Natural killer cell treated with Interleukin-12 subunit alpha and Interleukin-12 subunit beta and Interleukin-15 and Interleukin-18, amount 100 ng/mL, for 72 hours (primary cell): ENCODE measurements around the gene MRPL51. TPM values are rescaled to one million over a fixed set of nuclear protein-coding genes. Genes with fewer than 3 reads are reported as not detected.

Source experiments
- ATAC-seq, 2 donors: fragments of 150-1000 bp; cut with Tn5 transposase in 1 of 2; sonication (Bioruptor Pico), chemical (Tn5 transposase) in 1 of 2; 2 replicates each; pipeline ENCODE4 v1.10.0; 2021
- DNase-seq: peaks from one replicate; pipeline ENCODE4 v3.0.0; 2022; ENCODE audit warnings: low spot score
- H3K27ac Mint-ChIP-seq, 2 donors: 1 replicate in 1 of 2; 2 replicates in 1 of 2; pipeline ENCODE4 v1.8.0; 2022; ENCODE audit warnings: mixed read lengths in 2 of 2, mild to moderate bottlenecking in 1 of 2, moderate library complexity in 1 of 2
- H3K27me3 Mint-ChIP-seq, 2 donors: 1 replicate in 1 of 2; 2 replicates in 1 of 2; pipeline ENCODE4 v1.8.0; 2022; ENCODE audit warnings: mixed read lengths in 2 of 2
- H3K36me3 Mint-ChIP-seq: one replicate; pipeline ENCODE4 v1.8.0; 2022; ENCODE audit warnings: mixed read lengths
- H3K4me1 Mint-ChIP-seq, 2 donors: 1 replicate in 1 of 2; 2 replicates in 1 of 2; pipeline ENCODE4 v1.8.0; 2022; ENCODE audit warnings: low read depth in 2 of 2, mixed read lengths in 2 of 2, mild to moderate bottlenecking in 1 of 2
- H3K4me3 Mint-ChIP-seq: one replicate; pipeline ENCODE4 v1.8.0; 2022; ENCODE audit warnings: mixed read lengths
- H3K9me3 Mint-ChIP-seq: 2 replicates; pipeline ENCODE4 v1.8.0; 2022; ENCODE audit warnings: mixed read lengths
- total RNA-seq, 2 donors: library from RNA; stranded (reverse); gene quantifications; one replicate each; pipeline ENCODE4 v1.2.3, GENCODE V29; 2022

The MRPL51 gene
- total RNA-seq, 2 donors from 2014 or later: 200 to 217 TPM

GRCh38 chr12:6452245-6452943 lies 40.7 kb downstream of the MRPL51 start:
- Mint-ChIP-seq H3K36me3 (peaks cover 11% of the 10 kb centered on the region), H3K9me3 (no peaks in the 10 kb centered on the region), H3K27ac (peak overlapping the region; percentile 100), H3K4me3 (peak overlapping the region; percentile 100), H3K4me1 (peaks cover 34 to 38% of the 10 kb centered on the region in 2 donors), H3K27me3 (no peaks in the 10 kb centered on the region)
- no peak for DNase-seq
- peak; percentile 3 to 31 for ATAC-seq

- DNase-seq (peak; percentile 91), ATAC-seq (peak; percentile 91 to 95)
- Mint-ChIP-seq H3K27ac (peak within 1 kb of the TSS; percentile 100), H3K36me3 (peaks cover 11% of the 10 kb centered on the region), H3K9me3 (no peaks in the 10 kb centered on the region), H3K4me3 (peak within 1 kb of the TSS; percentile 100), H3K27me3 (no peaks in the 10 kb centered on the region), H3K4me1 (peaks cover 34 to 38% of the 10 kb centered on the region in 2 donors)
Observed at GRCh38 chr12:6451348-6452244, 41.5 kb downstream of the MRPL51 start, which contains the start of gene TAPBPL. Gene TAPBPL (plus strand): TSS chr12:6452042. CDS start chr12:6452249, 207 bp downstream.

- no peaks in the 10 kb centered on the region for H3K27me3 Mint-ChIP-seq
- peak; percentile 1 to 9 for ATAC-seq
- peak overlapping the region; percentile 100 for H3K4me3 Mint-ChIP-seq
- peak overlapping the region; percentile 100 for H3K27ac Mint-ChIP-seq
- H3K36me3 Mint-ChIP-seq: peaks cover 11% of the 10 kb centered on the region
- H3K4me1 Mint-ChIP-seq: peaks cover 34 to 38% of the 10 kb centered on the region in 2 donors
- no peaks in the 10 kb centered on the region for H3K9me3 Mint-ChIP-seq
- DNase-seq: no peak
Observed at GRCh38 chr12:6450869-6451347, 42.2 kb downstream of the MRPL51 start.

DNA sequence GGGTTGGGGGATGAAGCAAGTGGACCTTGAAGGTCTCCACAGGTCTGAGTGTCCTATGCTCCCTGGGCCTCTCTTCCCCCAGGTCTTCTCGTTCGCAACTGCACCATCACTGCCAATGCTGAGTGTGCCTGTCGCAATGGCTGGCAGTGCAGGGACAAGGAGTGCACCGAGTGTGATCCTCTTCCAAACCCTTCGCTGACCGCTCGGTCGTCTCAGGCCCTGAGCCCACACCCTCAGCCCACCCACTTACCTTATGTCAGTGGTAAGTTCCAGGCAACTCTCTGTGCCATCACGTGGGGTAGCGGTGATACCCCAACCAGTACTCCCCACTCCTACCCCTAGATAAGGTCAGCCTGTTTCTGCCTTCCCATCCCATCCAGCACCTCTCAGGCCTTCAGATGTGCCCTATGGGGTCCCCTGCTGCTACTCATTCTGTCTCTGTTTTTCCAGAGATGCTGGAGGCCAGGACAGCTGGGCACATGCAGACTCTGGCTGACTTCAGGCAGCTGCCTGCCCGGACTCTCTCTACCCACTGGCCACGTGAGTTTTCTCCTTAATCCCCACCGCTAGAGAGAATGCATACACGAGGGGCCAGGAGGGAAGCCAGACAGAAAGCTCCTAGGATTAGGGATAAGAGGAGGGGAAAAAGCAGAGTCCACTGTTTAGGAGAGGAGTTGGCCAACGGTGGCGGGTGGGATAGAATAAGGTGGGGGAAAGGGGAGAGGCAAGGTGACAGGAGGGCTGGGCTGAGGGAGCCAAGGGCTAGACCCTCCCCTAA lies 42.8 kb downstream of the MRPL51 start:
- H3K27ac Mint-ChIP-seq: peak overlapping the region; percentile 100
- peaks cover 10% of the 10 kb centered on the region for H3K36me3 Mint-ChIP-seq
- peaks cover 34 to 38% of the 10 kb centered on the region in 2 donors for H3K4me1 Mint-ChIP-seq
- H3K9me3 Mint-ChIP-seq: no peaks in the 10 kb centered on the region
- DNase-seq: no peak
- no peak for ATAC-seq
- H3K27me3 Mint-ChIP-seq: no peaks in the 10 kb centered on the region
- H3K4me3 Mint-ChIP-seq: peak overlapping the region; percentile 100

DNA sequence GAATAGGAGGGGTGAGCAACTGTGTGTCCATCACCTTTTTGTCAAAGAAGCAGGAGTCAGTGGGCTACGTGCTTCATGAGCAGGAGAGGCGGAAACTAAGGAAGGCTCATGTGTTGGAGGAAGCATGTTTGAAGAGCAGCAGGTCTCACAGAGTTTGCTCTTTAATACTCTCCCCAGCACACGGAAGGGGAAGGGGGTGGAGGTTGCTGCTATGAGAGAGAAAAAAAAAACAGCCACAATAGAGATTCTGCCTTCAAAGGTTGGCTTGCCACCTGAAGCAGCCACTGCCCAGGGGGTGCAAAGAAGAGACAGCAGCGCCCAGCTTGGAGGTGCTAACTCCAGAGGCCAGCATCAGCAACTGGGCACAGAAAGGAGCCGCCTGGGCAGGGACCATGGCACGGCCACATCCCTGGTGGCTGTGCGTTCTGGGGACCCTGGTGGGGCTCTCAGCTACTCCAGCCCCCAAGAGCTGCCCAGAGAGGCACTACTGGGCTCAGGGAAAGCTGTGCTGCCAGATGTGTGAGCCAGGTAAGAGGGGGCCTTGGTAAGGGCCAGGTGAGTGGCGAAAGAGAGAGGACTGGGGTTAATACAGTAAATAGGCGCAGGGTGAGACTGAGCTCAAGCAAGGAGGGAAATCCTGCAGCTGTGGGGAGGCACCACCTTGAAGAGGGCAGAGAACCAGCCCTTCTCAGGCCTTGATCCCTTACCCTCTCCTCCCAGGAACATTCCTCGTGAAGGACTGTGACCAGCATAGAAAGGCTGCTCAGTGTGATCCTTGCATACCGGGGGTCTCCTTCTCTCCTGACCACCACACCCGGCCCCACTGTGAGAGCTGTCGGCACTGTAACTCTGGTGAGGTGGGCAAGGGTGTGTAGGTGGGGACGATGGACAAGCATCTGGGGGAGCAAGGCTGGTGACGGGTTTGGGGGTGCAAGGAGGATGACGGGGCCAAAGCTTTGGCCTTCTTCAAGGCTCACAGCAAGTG lies 48.1 kb downstream of the MRPL51 start, which contains the start of gene CD27:
Gene CD27, plus strand, starts transcription at position 252 of the 985 bp plus-strand sequence. Its CDS starts 141 bp downstream, at position 393.
- H3K4me1 Mint-ChIP-seq: peaks cover 10 to 18% of the 10 kb centered on the region in 2 donors
- no peak for ATAC-seq
- peak within 1 kb of the TSS; percentile 68 to 82 for H3K27ac Mint-ChIP-seq
- no peaks in the 10 kb centered on the region for H3K27me3 Mint-ChIP-seq
- no peak for DNase-seq
- H3K4me3 Mint-ChIP-seq: peak within 1 kb of the TSS; percentile 58
- H3K36me3 Mint-ChIP-seq: no peaks in the 10 kb centered on the region
- H3K9me3 Mint-ChIP-seq: no peaks in the 10 kb centered on the region

DNA sequence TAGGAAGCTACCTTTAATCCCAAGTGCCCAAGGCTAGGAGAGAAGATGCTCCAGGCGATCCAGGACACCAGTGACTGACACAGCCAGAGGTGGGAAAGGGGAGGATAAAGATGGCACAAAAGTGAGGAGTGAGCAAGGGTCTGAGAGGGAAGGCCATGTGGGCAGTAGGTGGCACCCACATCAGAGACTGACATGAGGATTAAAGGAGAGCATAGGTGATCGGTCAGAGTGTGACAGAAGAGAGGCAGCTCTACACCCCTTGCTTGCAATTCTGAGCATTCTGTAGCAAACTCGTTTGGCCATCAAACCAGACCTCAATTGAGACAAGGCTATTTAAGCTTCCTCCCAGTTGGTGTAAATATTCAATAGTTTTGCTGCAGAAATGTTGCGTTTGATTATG lies 49.0 kb downstream of the MRPL51 start:
- Mint-ChIP-seq H3K9me3 (no peaks in the 10 kb centered on the region), H3K27me3 (no peaks in the 10 kb centered on the region), H3K4me3 (peak overlapping the region; percentile 58), H3K4me1 (peaks cover 10 to 18% of the 10 kb centered on the region in 2 donors), H3K36me3 (no peaks in the 10 kb centered on the region), H3K27ac (peak overlapping the region; percentile 68 to 82)
- DNase-seq (no peak), ATAC-seq (no peak)

- ATAC-seq (peak; percentile 75 to 81), DNase-seq (no peak)
- Mint-ChIP-seq H3K27me3 (no peaks in the 10 kb centered on the region), H3K4me3 (peak overlapping the region; percentile 58), H3K9me3 (no peaks in the 10 kb centered on the region), H3K4me1 (peaks cover 10 to 18% of the 10 kb centered on the region in 2 donors), H3K27ac (peak overlapping the region; percentile 68 to 82), H3K36me3 (no peaks in the 10 kb centered on the region)
Observed at GRCh38 chr12:6443361-6443983, 49.6 kb downstream of the MRPL51 start.

- H3K27ac Mint-ChIP-seq: peak overlapping the region; percentile 68 to 82
- no peaks in the 10 kb centered on the region for H3K36me3 Mint-ChIP-seq
- peaks cover 10 to 17% of the 10 kb centered on the region in 2 donors for H3K4me1 Mint-ChIP-seq
- no peaks in the 10 kb centered on the region for H3K9me3 Mint-ChIP-seq
- DNase-seq: no peak
- no peaks in the 10 kb centered on the region for H3K27me3 Mint-ChIP-seq
- H3K4me3 Mint-ChIP-seq: no peak overlapping the region
- no peak for ATAC-seq
Observed at GRCh38 chr12:6442836-6443235, 50.2 kb downstream of the MRPL51 start.

Other genes with a start within 250 kb of the MRPL51 start
- not detected for gene PLEKHG6, start 182.6 kb downstream of the MRPL51 start, total RNA-seq
- 100 to 1,000 TPM in 1 of 2 donors, 10 to 100 TPM in 1; 83.2 to 102 TPM for gene TNFRSF1A, start 151.2 kb downstream of the MRPL51 start, total RNA-seq
- not detected for gene SCNN1A, start 117.7 kb downstream of the MRPL51 start, total RNA-seq
- gene LTBR, start 109.1 kb downstream of the MRPL51 start, total RNA-seq: 1 to 10 TPM; 2.3 to 3.9 TPM
- gene CD27, start 48.3 kb downstream of the MRPL51 start, total RNA-seq: 1 to 10 TPM; 2.1 to 2.2 TPM
- gene TAPBPL, start 41.2 kb downstream of the MRPL51 start, total RNA-seq: 10 to 100 TPM; 24.6 to 26.3 TPM
- gene VAMP1, start 22.6 kb downstream of the MRPL51 start, total RNA-seq: 10 to 100 TPM; 24.1 to 36.8 TPM
- 100 to 1,000 TPM in 1 of 2 donors, 10 to 100 TPM in 1; 73.4 to 131 TPM for gene NCAPD2, start 840 bp upstream of the MRPL51 start, total RNA-seq
- 1,000 to 10,000 TPM; 4,687 to 5,410 TPM for gene GAPDH, start 41.3 kb upstream of the MRPL51 start, total RNA-seq
- 10 to 100 TPM; 28.0 to 30.5 TPM for gene IFFO1, start 62.8 kb upstream of the MRPL51 start, total RNA-seq
- 100 to 1,000 TPM; 103 to 201 TPM for gene NOP2, start 75.0 kb upstream of the MRPL51 start, total RNA-seq
- gene CHD4, start 114.1 kb upstream of the MRPL51 start, total RNA-seq: 100 to 1,000 TPM; 239 to 352 TPM
- 10 to 100 TPM in 1 of 2 donors, 1 to 10 TPM in 1; 5.6 to 10.6 TPM for gene LPAR5, start 142.7 kb upstream of the MRPL51 start, total RNA-seq
- gene ACRBP, start 154.2 kb upstream of the MRPL51 start, total RNA-seq: 1 to 10 TPM in 1 of 2 donors, under 1 TPM in 1; 0.98 to 2.1 TPM
- gene ING4, start 169.9 kb upstream of the MRPL51 start, total RNA-seq: 10 to 100 TPM; 13.0 to 16.7 TPM
- 10 to 100 TPM; 81.1 to 90.0 TPM for gene ZNF384, start 196.1 kb upstream of the MRPL51 start, total RNA-seq
- gene PIANP, start 207.6 kb upstream of the MRPL51 start, total RNA-seq: under 1 TPM in 1 of 2 donors, not detected in 1; 0.17 TPM
- gene COPS7A, start 230.8 kb upstream of the MRPL51 start, total RNA-seq: 10 to 100 TPM; 49.6 to 60.6 TPM